Kasumi-1 (cell line): Measurements from ENCODE around the gene AGPAT1.
A peak's percentile ranks its signal among the peaks of the same experiment; 100 is the strongest.

Experiments
- DNase-seq, 2 experiments: peaks; one replicate each; lab custom pipeline; 2025; lab: John Stamatoyannopoulos, UW

Gene AGPAT1

GRCh38 chr6:32168807-32169591, 6.9 kb downstream of the AGPAT1 start:
- DNase-seq, result no peak

- no peak for DNase-seq
Observed at GRCh38 chr6:32168350-32168749, 7.5 kb downstream of the AGPAT1 start.

- DNase-seq, result no peak
Observed at GRCh38 chr6:32167761-32168262, 8.1 kb downstream of the AGPAT1 start.

GRCh38 chr6:32167154-32167760, 8.6 kb downstream of the AGPAT1 start:
- no peak for DNase-seq

- no peak for DNase-seq
Observed at GRCh38 chr6:32166411-32167061, 9.3 kb downstream of the AGPAT1 start.

GRCh38 chr6:32164295-32164694, 11.6 kb downstream of the AGPAT1 start, which contains the start of gene EGFL8:
Gene EGFL8, plus strand, starts transcription at chr6:32164595. Its CDS starts 1,571 bp downstream, at chr6:32166166.
- DNase-seq, result no peak

- DNase-seq, result no peak
Observed at GRCh38 chr6:32163559-32164258, 12.2 kb downstream of the AGPAT1 start.

- DNase-seq, result no peak
Observed at GRCh38 chr6:32158052-32158451, 17.8 kb downstream of the AGPAT1 start.

- DNase-seq, result no peak
Observed at GRCh38 chr6:32156891-32157290, 19.0 kb downstream of the AGPAT1 start.

- peak; percentile 52 to 54 for DNase-seq
Observed at GRCh38 chr6:32154514-32155161, 21.2 kb downstream of the AGPAT1 start.

- peak; percentile 87 to 93 for DNase-seq
Observed at GRCh38 chr6:32153564-32154513, 22.0 kb downstream of the AGPAT1 start, which contains the start of gene PPT2. Gene PPT2, plus strand, starts transcription at chr6:32154141. Its CDS starts 454 bp downstream, at chr6:32154595.

- DNase-seq, result no peak
Observed at GRCh38 chr6:32152769-32153563, 22.9 kb downstream of the AGPAT1 start.

GRCh38 chr6:32151863-32152768, 23.8 kb downstream of the AGPAT1 start, which contains the start of gene PRRT1:
Gene PRRT1, minus strand, starts transcription at chr6:32151939. Its CDS starts 112 bp downstream, at chr6:32151827.
- no peak for DNase-seq

GRCh38 chr6:32151181-32151862, 24.6 kb downstream of the AGPAT1 start:
- no peak for DNase-seq

- DNase-seq, result no peak
Observed at GRCh38 chr6:32149932-32150870, 25.7 kb downstream of the AGPAT1 start.

GRCh38 chr6:32149092-32149755, 26.7 kb downstream of the AGPAT1 start:
- no peak for DNase-seq
